ENCODE data around the gene RGS17.
"Not testable (repeated sequence)": the region's sequence is repeated elsewhere in the genome, so short reads cannot be mapped to it uniquely, and the experiment has no call there.

Gene RGS17

GRCh38 chr6:153126218-153126617, 4.9 kb downstream of the RGS17 start:
- FAIRE-seq, result no peak

GRCh38 chr6:153125032-153125431, 6.0 kb downstream of the RGS17 start:
- DNase-seq (ENCODE audit: insufficient read length, low spot score) (no peak), FAIRE-seq (no peak)

More at GRCh38 chr6:153126218-153126617, 4.9 kb downstream of the RGS17 start:
- DNase-seq (ENCODE audit: insufficient read length, low spot score), result no peak

GRCh38 chr6:153123801-153124200, 7.3 kb downstream of the RGS17 start:
- FAIRE-seq (no peak), DNase-seq (ENCODE audit: insufficient read length, low spot score) (no peak)

GRCh38 chr6:153121311-153121710, 9.8 kb downstream of the RGS17 start:
- DNase-seq (ENCODE audit: insufficient read length, low spot score), result no peak
- no peak for FAIRE-seq

- FAIRE-seq (no peak), DNase-seq (ENCODE audit: insufficient read length, low spot score) (no peak)
Measured at GRCh38 chr6:153117986-153118879, 12.8 kb downstream of the RGS17 start.

GRCh38 chr6:153111082-153111481, 20.0 kb downstream of the RGS17 start:
- not testable (repeated sequence) for FAIRE-seq; DNase-seq (ENCODE audit: insufficient read length, low spot score)

GRCh38 chr6:153110612-153111011, 20.5 kb downstream of the RGS17 start:
- FAIRE-seq; DNase-seq (ENCODE audit: insufficient read length, low spot score): not testable (repeated sequence)

- FAIRE-seq (no peak), DNase-seq (ENCODE audit: insufficient read length, low spot score) (no peak)
Measured at GRCh38 chr6:153108315-153108714, 22.8 kb downstream of the RGS17 start.

- FAIRE-seq, result no peak
- DNase-seq (ENCODE audit: insufficient read length, low spot score), result no peak
Measured at GRCh38 chr6:153106021-153106420, 25.1 kb downstream of the RGS17 start.

- no peak for FAIRE-seq
- DNase-seq (ENCODE audit: insufficient read length, low spot score), result no peak
Measured at GRCh38 chr6:153104220-153104619, 26.9 kb downstream of the RGS17 start.

GRCh38 chr6:153103319-153103655, 27.8 kb downstream of the RGS17 start:
- no peak for FAIRE-seq
- DNase-seq (ENCODE audit: insufficient read length, low spot score), result no peak

- no peak for FAIRE-seq
- no peak for DNase-seq (ENCODE audit: insufficient read length, low spot score)
Measured at GRCh38 chr6:153102605-153103318, 28.3 kb downstream of the RGS17 start.

- FAIRE-seq (no peak), DNase-seq (ENCODE audit: insufficient read length, low spot score) (no peak)
Measured at GRCh38 chr6:153101461-153101860, 29.6 kb downstream of the RGS17 start.

GRCh38 chr6:153099636-153100035, 31.4 kb downstream of the RGS17 start:
- FAIRE-seq (no peak), DNase-seq (ENCODE audit: insufficient read length, low spot score) (no peak)

- no peak for DNase-seq (ENCODE audit: insufficient read length, low spot score)
- FAIRE-seq, result no peak
Measured at GRCh38 chr6:153096792-153097191, 34.3 kb downstream of the RGS17 start.

- DNase-seq (ENCODE audit: insufficient read length, low spot score) (no peak), FAIRE-seq (no peak)
Measured at GRCh38 chr6:153096031-153096430, 35.1 kb downstream of the RGS17 start.

GRCh38 chr6:153092082-153093013, 38.7 kb downstream of the RGS17 start:
- DNase-seq (ENCODE audit: insufficient read length, low spot score) (peak; percentile 5), FAIRE-seq (no peak)

GRCh38 chr6:153090241-153090930, 40.7 kb downstream of the RGS17 start:
- DNase-seq (ENCODE audit: insufficient read length, low spot score), result no peak
- no peak for FAIRE-seq

GRCh38 chr6:153088796-153089195, 42.3 kb downstream of the RGS17 start:
- DNase-seq (ENCODE audit: insufficient read length, low spot score) (no peak), FAIRE-seq (no peak)

- FAIRE-seq, result no peak
Measured at GRCh38 chr6:153087436-153087835, 43.6 kb downstream of the RGS17 start.

More at GRCh38 chr6:153087436-153087835, 43.6 kb downstream of the RGS17 start:
- no peak for DNase-seq (ENCODE audit: insufficient read length, low spot score)
